Trophoblast cell (in vitro differentiated cells and primary cell): ENCODE measurements around the gene OR51E2.
A peak's percentile ranks its signal among the peaks of the same experiment; 100 is the strongest.

Experiments
- DNase-seq, 2 donors: peaks; one replicate each; pipeline ENCODE4 v3.0.0-alpha.2; 2016
- H2AFZ ChIP-seq: 2 replicates; pipeline ENCODE4 v1.6.1; 2013; ENCODE audit warnings: low read length, moderate library complexity, mild to moderate bottlenecking; ENCODE audit not compliant: insufficient read depth, poor library complexity
- H2AK5ac ChIP-seq: 2 replicates; pipeline ENCODE4 v1.6.1; 2013; ENCODE audit warnings: mild to moderate bottlenecking, low read length
- H2BK120ac ChIP-seq: 2 replicates; pipeline ENCODE4 v1.6.1; 2013; ENCODE audit warnings: low read length, mild to moderate bottlenecking, moderate library complexity; ENCODE audit not compliant: insufficient read depth, poor library complexity
- H2BK12ac ChIP-seq: 2 replicates; pipeline ENCODE4 v1.6.1; 2013; ENCODE audit warnings: mild to moderate bottlenecking, low read length, moderate library complexity
- H2BK5ac ChIP-seq: 2 replicates; pipeline ENCODE4 v1.6.1; 2013; ENCODE audit warnings: low read length, low read depth, moderate library complexity, mild to moderate bottlenecking; ENCODE audit not compliant: poor library complexity
- H3K14ac ChIP-seq: 2 replicates; pipeline ENCODE4 v1.6.1; 2013; ENCODE audit warnings: mild to moderate bottlenecking, low read length
- H3K18ac ChIP-seq: 2 replicates; pipeline ENCODE4 v1.6.1; 2013; ENCODE audit warnings: mild to moderate bottlenecking, low read length
- H3K23ac ChIP-seq: 2 replicates; pipeline ENCODE4 v1.6.1; 2013; ENCODE audit warnings: low read length
- H3K27ac ChIP-seq: 2 replicates; pipeline ENCODE4 v1.5.1; 2013; ENCODE audit warnings: low read depth, mild to moderate bottlenecking, inconsistent platforms, low read length, moderate library complexity
- H3K27me3 ChIP-seq: 2 replicates; pipeline ENCODE4 v1.6.1; 2013; ENCODE audit warnings: inconsistent platforms, mild to moderate bottlenecking, low read length, moderate library complexity; ENCODE audit not compliant: insufficient read depth
- H3K36me3 ChIP-seq, 2 experiments: 1 replicate in 1 of 2; 2 replicates in 1 of 2; pipeline ENCODE4 v1.6.1; 2013; ENCODE audit warnings: low read length in 2 of 2, mild to moderate bottlenecking in 2 of 2, moderate library complexity in 1 of 2; ENCODE audit not compliant: insufficient read depth in 2 of 2, control insufficient read depth in 1 of 2
- H3K4ac ChIP-seq: 2 replicates; pipeline ENCODE4 v1.6.1; 2013; ENCODE audit warnings: low read depth, mild to moderate bottlenecking, low read length, moderate library complexity
- H3K4me1 ChIP-seq, 2 experiments: 1 replicate in 1 of 2; 2 replicates in 1 of 2; pipeline ENCODE4 v1.6.1; 2013; ENCODE audit warnings: low read length in 2 of 2, mild to moderate bottlenecking in 2 of 2, moderate library complexity in 1 of 2; ENCODE audit not compliant: insufficient read depth in 2 of 2, control insufficient read depth in 1 of 2
- H3K4me2 ChIP-seq: 2 replicates; pipeline ENCODE4 v1.6.1; 2013; ENCODE audit warnings: inconsistent platforms, mild to moderate bottlenecking, low read length, moderate library complexity
- H3K4me3 ChIP-seq: 2 replicates; pipeline ENCODE4 v1.5.1; 2013; ENCODE audit warnings: mild to moderate bottlenecking, low read depth, low read length, inconsistent platforms
- H3K79me1 ChIP-seq: one replicate; pipeline ENCODE4 v1.6.1; 2013; ENCODE audit warnings: low read length
- H3K79me2 ChIP-seq: 2 replicates; pipeline ENCODE4 v1.6.1; 2013; ENCODE audit warnings: low read length, mild to moderate bottlenecking; ENCODE audit not compliant: control insufficient read depth, insufficient read depth, poor library complexity
- H3K9ac ChIP-seq: 2 replicates; pipeline ENCODE4 v1.6.1; 2013; ENCODE audit warnings: mild to moderate bottlenecking, low read length
- H3K9me3 ChIP-seq: 2 replicates; pipeline ENCODE4 v1.6.1; 2013; ENCODE audit warnings: low read depth, mild to moderate bottlenecking, control low read depth, inconsistent platforms, low read length; ENCODE audit not compliant: insufficient read depth
- H4K12ac ChIP-seq: 2 replicates; pipeline ENCODE4 v1.6.1; 2013; ENCODE audit warnings: low read depth, mild to moderate bottlenecking, low read length, moderate library complexity
- H4K8ac ChIP-seq: 2 replicates; pipeline ENCODE4 v1.6.1; 2013; ENCODE audit warnings: low read depth, mild to moderate bottlenecking, low read length, moderate library complexity
- H4K91ac ChIP-seq: one replicate; pipeline ENCODE4 v1.6.1; 2013; ENCODE audit warnings: low read depth, mild to moderate bottlenecking, low read length, moderate library complexity
- whole genome bisulfite sequencing: extraction: QIAGEN DNeasy Blood & Tissue Kit; methylation state at CpG from one replicate; pipeline ENCODE4 v1.1.7; 2013; ENCODE audit warnings: missing lambda C conversion rate; ENCODE audit not compliant: insufficient read length, insufficient coverage; ENCODE audit errors: extremely low coverage; 5-methylcytosine and 5-hydroxymethylcytosine counted together

The OR51E2 gene

GRCh38 chr11:4643076-4643475 is 54.6 kb downstream of the OR51E2 start:
- no peak overlapping the region for H2BK120ac ChIP-seq
- no peak overlapping the region for H2BK12ac ChIP-seq
- no peak overlapping the region for H4K91ac ChIP-seq
- no peak overlapping the region for H2BK5ac ChIP-seq
- H3K18ac ChIP-seq: no peak overlapping the region
- no peak overlapping the region for H2AK5ac ChIP-seq
- no peak overlapping the region for H4K8ac ChIP-seq
- H3K79me1 ChIP-seq: no peaks in the 10 kb centered on the region
- no peaks in the 10 kb centered on the region for H3K36me3 ChIP-seq
- no peaks in the 10 kb centered on the region for H3K79me2 ChIP-seq
- DNase-seq: no peak
- H3K4me3 ChIP-seq: no peak overlapping the region
- H3K23ac ChIP-seq: no peak overlapping the region
- no peak overlapping the region for H3K14ac ChIP-seq
- H3K4me1 ChIP-seq: peaks cover 7 to 8% of the 10 kb centered on the region in 2 experiments
- H3K9ac ChIP-seq: no peak overlapping the region
- no peak overlapping the region for H3K27ac ChIP-seq
- H4K12ac ChIP-seq: no peak overlapping the region
- peaks cover 5% of the 10 kb centered on the region for H3K9me3 ChIP-seq
- H3K4me2 ChIP-seq: no peak overlapping the region
- no CpG with 5 or more reads among the region's 5 CpGs for WGBS
- H2AFZ ChIP-seq: no peak overlapping the region
- H3K27me3 ChIP-seq: no peaks in the 10 kb centered on the region
- H3K4ac ChIP-seq: no peak overlapping the region

- no peak overlapping the region for H4K12ac ChIP-seq
- peaks cover 7 to 8% of the 10 kb centered on the region in 2 experiments for H3K4me1 ChIP-seq
- H3K14ac ChIP-seq: no peak overlapping the region
- H4K8ac ChIP-seq: no peak overlapping the region
- no peak overlapping the region for H3K27ac ChIP-seq
- no peak overlapping the region for H3K4ac ChIP-seq
- H4K91ac ChIP-seq: no peak overlapping the region
- no CpG with 5 or more reads among the region's 7 CpGs for WGBS
- H2AFZ ChIP-seq: no peak overlapping the region
- no peaks in the 10 kb centered on the region for H3K79me1 ChIP-seq
- no peak overlapping the region for H3K23ac ChIP-seq
- no peak overlapping the region for H2BK12ac ChIP-seq
- H3K27me3 ChIP-seq: no peaks in the 10 kb centered on the region
- no peak overlapping the region for H3K4me2 ChIP-seq
- peaks cover 6% of the 10 kb centered on the region for H3K9me3 ChIP-seq
- H3K4me3 ChIP-seq: no peak overlapping the region
- no peak overlapping the region for H2BK5ac ChIP-seq
- H2AK5ac ChIP-seq: no peak overlapping the region
- no peaks in the 10 kb centered on the region for H3K79me2 ChIP-seq
- H3K36me3 ChIP-seq: no peaks in the 10 kb centered on the region
- no peak overlapping the region for H2BK120ac ChIP-seq
- H3K18ac ChIP-seq: no peak overlapping the region
- no peak overlapping the region for H3K9ac ChIP-seq
- DNase-seq: no peak
Observed at GRCh38 chr11:4642043-4642442, 55.6 kb downstream of the OR51E2 start.

GRCh38 chr11:4641501-4641900 is 56.2 kb downstream of the OR51E2 start:
- no peak overlapping the region for H3K4me3 ChIP-seq
- peaks cover 7 to 8% of the 10 kb centered on the region in 2 experiments for H3K4me1 ChIP-seq
- H3K4ac ChIP-seq: no peak overlapping the region
- no peak overlapping the region for H4K8ac ChIP-seq
- no peak overlapping the region for H2AK5ac ChIP-seq
- H3K9ac ChIP-seq: no peak overlapping the region
- H3K4me2 ChIP-seq: no peak overlapping the region
- no peak overlapping the region for H4K91ac ChIP-seq
- H3K27ac ChIP-seq: no peak overlapping the region
- H2BK12ac ChIP-seq: no peak overlapping the region
- no peak overlapping the region for H3K23ac ChIP-seq
- no peak overlapping the region for H2AFZ ChIP-seq
- H2BK120ac ChIP-seq: no peak overlapping the region
- H2BK5ac ChIP-seq: no peak overlapping the region
- H3K14ac ChIP-seq: no peak overlapping the region
- H3K9me3 ChIP-seq: peaks cover 7% of the 10 kb centered on the region
- H3K79me1 ChIP-seq: no peaks in the 10 kb centered on the region
- H3K18ac ChIP-seq: no peak overlapping the region
- DNase-seq: peak in 1 of 2 donors; percentile 7
- H4K12ac ChIP-seq: no peak overlapping the region
- no peaks in the 10 kb centered on the region for H3K79me2 ChIP-seq
- no peaks in the 10 kb centered on the region for H3K36me3 ChIP-seq
- WGBS: no CpG with 5 or more reads among the region's 7 CpGs
- no peaks in the 10 kb centered on the region for H3K27me3 ChIP-seq

GRCh38 chr11:4639931-4640330 is 57.7 kb downstream of the OR51E2 start:
- Histone ChIP-seq H3K27me3 (no peaks in the 10 kb centered on the region), H3K27ac (no peak overlapping the region), H3K79me1 (no peaks in the 10 kb centered on the region), H3K4me1 (peaks cover 7 to 8% of the 10 kb centered on the region in 2 experiments), H2BK5ac (no peak overlapping the region), H2AK5ac (no peak overlapping the region), H3K18ac (no peak overlapping the region), H4K8ac (no peak overlapping the region), H3K4me2 (no peak overlapping the region), H3K79me2 (no peaks in the 10 kb centered on the region), H3K9ac (no peak overlapping the region), H4K12ac (no peak overlapping the region), H2BK120ac (no peak overlapping the region), H3K23ac (no peak overlapping the region), H3K9me3 (peaks cover 7% of the 10 kb centered on the region), H2AFZ (no peak overlapping the region), H3K4ac (no peak overlapping the region), H3K4me3 (no peak overlapping the region), H3K14ac (no peak overlapping the region), H4K91ac (no peak overlapping the region), H3K36me3 (no peaks in the 10 kb centered on the region), H2BK12ac (no peak overlapping the region)
- WGBS: no CpG with 5 or more reads among the region's 6 CpGs
- DNase-seq: no peak
